GM12878 (cell line): Measurements from ENCODE around the gene CSNK1A1.

Experiments
- BCL3 ChIP-seq: IDR thresholded peaks from 2 replicates; pipeline ENCODE4 v1.6.1; 2011; ENCODE audit warnings: borderline replicate concordance, low read depth, mild to moderate bottlenecking, moderate library complexity, low read length; ENCODE audit not compliant: insufficient read depth, poor library complexity, severe bottlenecking
- CBFB ChIP-seq: IDR thresholded peaks from 2 replicates; pipeline ENCODE4 v1.6.1; 2016; ENCODE audit warnings: antibody characterized with exemption, low read depth
- CTCF ChIP-seq, 3 experiments: IDR thresholded peaks in 2 of 3; conservative IDR thresholded peaks in 1 of 3; 2 replicates each; pipeline ENCODE4 v1.5.1; 2011; ENCODE audit warnings: low read depth in 3 of 3, low read length in 3 of 3, mild to moderate bottlenecking in 3 of 3, control low read depth in 2 of 3, moderate library complexity in 2 of 3, inconsistent platforms in 1 of 3, mixed read lengths in 1 of 3; ENCODE audit not compliant: control insufficient read depth in 2 of 3, insufficient read depth in 1 of 3; ENCODE audit errors: extremely low read depth in 1 of 3
- EZH2 ChIP-seq: IDR thresholded peaks from 2 replicates; pipeline ENCODE4 v1.6.1; 2012; ENCODE audit warnings: low read depth, mild to moderate bottlenecking, control low read depth, inconsistent platforms, low read length, borderline replicate concordance; ENCODE audit not compliant: control insufficient read depth
- FOXM1 ChIP-seq: IDR thresholded peaks from 2 replicates; pipeline ENCODE4 v1.6.1; 2012; ENCODE audit warnings: low read depth, mild to moderate bottlenecking, inconsistent platforms, low read length, moderate library complexity
- JUND ChIP-seq: IDR thresholded peaks from 2 replicates; pipeline ENCODE4 v1.6.1; 2012; ENCODE audit warnings: low read depth, mild to moderate bottlenecking, low read length, improper control_type of control experiment, moderate library complexity
- MAX ChIP-seq: IDR thresholded peaks from 2 replicates; pipeline ENCODE4 v1.6.1; 2012; ENCODE audit warnings: low read depth, low read length, improper control_type of control experiment
- PML ChIP-seq: IDR thresholded peaks from 2 replicates; pipeline ENCODE4 v1.6.1; 2012; ENCODE audit warnings: low read length, inconsistent platforms
- ZNF217 ChIP-seq: fragments of 450-650 bp; IDR thresholded peaks from 2 replicates; pipeline ENCODE4 v1.6.1; 2017; ENCODE audit warnings: antibody characterized with exemption, mild to moderate bottlenecking

- TF ChIP-seq PML (no peak), CBFB (no peak), BCL3 (no peak), MAX (no peak), EZH2 (no peak), CTCF (IDR thresholded peaks at IDR 0.05 in 2 of 3, conservative IDR thresholded peaks at IDR 0.05 in 1 of 3; ENCODE audit: control insufficient read depth in 2 of 3, extremely low read depth in 1 of 3, insufficient read depth in 1 of 3, low read depth in 3 of 3, low read length in 3 of 3) (no peak), JUND (no peak), ZNF217 (no peak), FOXM1 (no peak)
These were observed 80.3 kb downstream of the CSNK1A1 start for GRCh38 chr5:149470942-149471341.
